ENCODE results near the gene SLC12A1.

DNA sequence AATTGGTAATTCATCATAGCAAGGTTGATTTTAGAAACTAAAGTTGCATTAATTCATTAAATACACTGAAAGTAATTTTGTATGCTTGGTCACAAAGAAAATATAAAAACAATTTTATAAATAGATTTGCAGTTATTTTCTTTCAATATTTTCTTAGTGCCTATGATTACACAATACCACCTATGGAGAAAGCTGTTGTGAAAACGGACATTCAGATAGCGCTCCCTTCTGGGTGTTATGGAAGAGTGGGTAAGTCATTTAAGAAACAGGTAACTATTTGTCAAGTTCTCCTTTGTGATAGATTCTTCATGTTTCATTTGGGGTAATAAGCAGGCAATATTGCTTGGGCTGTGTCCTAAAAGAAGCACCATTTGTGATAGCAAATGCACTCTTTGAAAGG, 128.2 kb downstream of the SLC12A1 start:
- TF ChIP-seq CTCF (IDR thresholded peaks at IDR 0.05) (no peak), POLR2A (IDR thresholded peaks at IDR 0.05) (no peak), EP300 (IDR thresholded peaks at IDR 0.05; ENCODE audit: low read depth) (no peak)

All from transverse colon (tissue), 3 donors.